MG63 (cell line): ENCODE data around the gene SETD6. TPM values are rescaled to one million over a fixed set of nuclear protein-coding genes. Genes with fewer than 3 reads are reported as not detected.

Experiments used
- DNase-seq: peaks from one replicate; pipeline ENCODE4 v3.0.0-alpha.2; 2020
- H3K27me3 ChIP-seq: fragments of 250-450 bp; sonication (Bioruptor Pico); 2 replicates; pipeline ENCODE4 v1.5.1; 2020; ENCODE audit warnings: mild to moderate bottlenecking, moderate library complexity
- H3K36me3 ChIP-seq: fragments of 250-450 bp; sonication (Bioruptor Pico); 2 replicates; pipeline ENCODE4 v1.5.1; 2020; ENCODE audit warnings: mild to moderate bottlenecking, moderate library complexity
- H3K4me3 ChIP-seq: fragments of 250-450 bp; sonication (Bioruptor Pico); 2 replicates; pipeline ENCODE4 v1.5.1; 2020; ENCODE audit warnings: mild to moderate bottlenecking, moderate library complexity
- H3K9me3 ChIP-seq: fragments of 250-450 bp; sonication (Bioruptor Pico); 2 replicates; pipeline ENCODE4 v1.5.1; 2020; ENCODE audit warnings: mild to moderate bottlenecking, moderate library complexity
- total RNA-seq: library from RNA; depleted of rRNA; stranded (reverse); fragments of >200 nt; shearing (Covaris generic); gene quantifications from 2 replicates; pipeline ENCODE4 v1.2.3, GENCODE V29; 2014; ENCODE audit warnings: low replicate concordance

The SETD6 gene
- total RNA-seq, 1 experiment from 2014 or later = 37.2 TPM

DNA sequence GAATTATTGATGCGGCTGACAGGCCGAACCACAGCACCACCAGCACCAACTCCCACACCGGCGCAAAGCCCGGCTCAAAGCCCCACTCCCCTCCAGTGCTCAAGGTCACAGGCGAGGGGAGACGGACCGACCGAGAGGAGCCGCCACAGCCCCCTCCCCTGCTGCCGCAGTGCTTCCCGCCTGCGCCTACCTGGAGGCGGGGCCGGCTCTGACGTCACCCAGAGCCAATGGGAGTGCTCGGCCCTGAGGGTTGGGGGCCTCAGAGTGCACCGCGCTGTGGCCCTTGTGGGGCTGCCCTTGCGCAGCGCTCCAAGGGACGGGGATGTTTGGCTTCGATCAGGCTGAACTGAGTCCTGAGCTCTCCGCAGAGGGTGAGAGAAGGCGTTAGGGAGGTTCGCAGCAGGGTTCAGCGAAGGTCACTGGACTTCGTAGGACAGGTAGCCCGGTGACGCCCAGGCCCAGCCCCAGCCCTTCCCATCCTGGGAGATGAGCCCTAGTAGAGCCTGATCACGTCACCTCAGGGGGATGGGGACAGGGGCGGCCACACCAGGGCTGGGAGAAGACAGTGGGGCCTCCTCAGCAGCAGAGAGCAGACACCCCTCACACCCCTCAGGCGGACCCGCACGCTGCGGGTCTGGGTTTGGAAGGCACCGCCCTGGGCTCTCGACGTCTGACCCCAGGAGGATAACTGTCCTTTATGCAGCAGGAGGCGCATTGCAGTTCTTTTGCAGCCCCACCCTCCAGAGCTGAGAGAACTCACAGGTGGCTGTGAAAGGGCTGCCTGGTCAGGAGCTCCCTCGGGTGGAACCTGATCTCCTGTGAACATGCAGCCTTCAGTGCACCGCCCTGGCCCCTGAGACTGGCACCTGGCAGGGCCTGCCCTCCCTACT, 13.8 kb upstream of the SETD6 start:
- DNase-seq = no peak
- Histone ChIP-seq H3K36me3 (no peaks in the 10 kb centered on the region), H3K9me3 (no peaks in the 10 kb centered on the region), H3K4me3 (no peak overlapping the region), H3K27me3 (no peaks in the 10 kb centered on the region)

DNA sequence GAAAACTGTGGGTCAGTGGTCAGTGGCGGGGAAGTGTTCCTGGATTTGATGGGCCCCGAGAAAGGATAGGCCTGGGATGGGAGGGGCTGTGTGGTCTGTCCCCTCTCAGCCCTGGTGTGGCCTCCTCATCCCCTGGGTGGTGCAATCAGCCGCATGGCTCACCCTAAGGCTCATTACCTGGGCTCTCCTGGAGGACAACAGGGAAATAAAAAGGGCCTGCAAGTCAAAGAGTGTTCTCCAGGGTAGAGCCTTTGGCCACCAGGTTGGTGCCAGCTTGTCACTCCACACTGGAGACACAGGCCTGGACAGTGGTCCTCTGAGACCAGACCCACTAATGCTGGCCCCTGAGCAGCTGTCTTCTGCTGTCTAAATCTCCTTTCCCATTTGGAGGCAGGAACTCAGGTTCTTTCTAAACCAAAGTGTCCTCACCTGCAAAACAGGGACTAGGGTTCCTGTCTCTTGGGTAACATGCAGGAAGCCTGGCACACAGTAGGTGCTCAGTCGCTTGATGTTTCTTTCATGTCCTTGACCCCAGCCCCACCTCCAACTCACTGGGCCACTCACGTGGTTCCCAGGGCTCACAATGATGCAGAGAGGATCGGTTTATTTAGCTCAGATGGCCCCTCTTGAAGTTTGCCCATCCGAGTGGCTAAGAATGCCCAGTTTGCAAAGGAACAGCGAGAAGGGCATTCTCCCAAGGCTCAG, 12.9 kb upstream of the SETD6 start:
- Histone ChIP-seq H3K27me3 (no peaks in the 10 kb centered on the region), H3K9me3 (no peaks in the 10 kb centered on the region), H3K36me3 (no peaks in the 10 kb centered on the region), H3K4me3 (no peak overlapping the region)
- DNase-seq = no peak

DNA sequence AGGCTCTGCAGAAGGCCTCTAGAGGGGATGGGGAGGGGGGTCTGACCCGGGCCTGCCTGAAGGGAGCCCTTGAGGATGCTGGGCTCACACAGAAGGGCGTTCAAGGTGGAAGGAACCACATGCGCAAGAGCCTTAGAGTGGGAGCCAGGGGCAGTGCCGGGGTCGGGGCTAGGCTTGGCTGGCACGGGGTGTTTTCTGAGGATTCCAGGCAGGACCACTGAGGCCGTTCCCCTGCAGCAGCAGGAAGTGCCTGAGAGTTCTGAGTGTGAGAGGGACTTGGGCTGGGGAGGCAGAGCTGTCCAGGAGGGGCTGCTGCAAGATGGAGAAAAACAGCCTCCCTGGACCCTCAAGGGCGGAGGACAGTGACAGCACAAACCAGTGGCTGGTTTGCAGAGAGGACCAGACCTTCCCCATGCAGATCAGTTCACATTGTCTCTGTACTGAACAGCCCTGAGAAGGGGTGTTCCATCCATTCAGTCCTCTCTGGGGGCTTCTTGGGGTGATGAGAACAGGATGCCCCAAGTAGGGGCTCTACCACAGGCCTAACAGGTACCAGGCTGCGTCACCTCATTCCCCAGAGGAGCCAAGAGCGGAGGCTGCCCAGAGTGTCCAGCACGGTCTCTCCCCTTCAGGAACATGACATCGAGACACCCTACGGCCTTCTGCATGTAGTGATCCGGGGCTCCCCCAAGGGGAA, 12.0 kb upstream of the SETD6 start:
- no peak for DNase-seq
- H3K27me3 ChIP-seq = no peaks in the 10 kb centered on the region
- H3K4me3 ChIP-seq = no peak overlapping the region
- H3K36me3 ChIP-seq = no peaks in the 10 kb centered on the region
- no peaks in the 10 kb centered on the region for H3K9me3 ChIP-seq

DNA sequence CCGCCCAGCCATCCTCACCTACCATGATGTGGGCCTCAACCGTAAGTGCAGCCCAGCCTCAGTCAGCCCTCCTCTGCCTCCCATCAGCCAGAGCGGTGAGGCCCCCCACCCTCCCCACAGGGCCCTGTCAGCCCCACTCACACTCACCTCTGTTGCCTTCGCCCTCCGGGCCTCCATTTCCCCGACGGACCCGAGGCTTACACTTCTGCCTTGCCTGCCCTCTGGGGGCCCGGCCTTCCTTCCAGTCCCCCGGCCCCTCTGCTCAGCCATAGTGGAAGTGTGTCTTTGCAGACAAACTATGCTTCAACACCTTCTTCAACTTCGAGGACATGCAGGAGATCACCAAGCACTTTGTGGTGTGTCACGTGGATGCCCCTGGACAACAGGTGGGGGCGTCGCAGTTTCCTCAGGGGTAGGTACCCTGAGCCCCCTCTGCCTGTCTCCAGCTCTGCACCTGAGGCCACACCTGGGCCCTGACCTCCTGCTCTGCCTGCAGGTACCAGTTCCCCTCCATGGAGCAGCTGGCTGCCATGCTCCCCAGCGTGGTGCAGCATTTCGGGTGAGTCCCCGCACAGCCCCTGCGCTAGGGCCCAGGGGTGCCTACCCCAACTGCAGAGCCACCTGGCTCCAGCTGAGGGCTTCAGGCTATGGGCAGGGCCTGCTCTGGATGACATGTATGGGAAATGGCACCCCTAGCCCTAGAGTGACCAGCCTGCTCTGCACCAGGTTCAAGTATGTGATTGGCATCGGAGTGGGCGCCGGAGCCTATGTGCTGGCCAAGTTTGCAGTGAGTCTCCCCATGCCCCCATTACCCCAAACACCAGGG, 11.2 kb upstream of the SETD6 start:
- no peaks in the 10 kb centered on the region for H3K9me3 ChIP-seq
- no peak for DNase-seq
- no peaks in the 10 kb centered on the region for H3K27me3 ChIP-seq
- H3K4me3 ChIP-seq = no peak overlapping the region
- H3K36me3 ChIP-seq = no peaks in the 10 kb centered on the region

DNA sequence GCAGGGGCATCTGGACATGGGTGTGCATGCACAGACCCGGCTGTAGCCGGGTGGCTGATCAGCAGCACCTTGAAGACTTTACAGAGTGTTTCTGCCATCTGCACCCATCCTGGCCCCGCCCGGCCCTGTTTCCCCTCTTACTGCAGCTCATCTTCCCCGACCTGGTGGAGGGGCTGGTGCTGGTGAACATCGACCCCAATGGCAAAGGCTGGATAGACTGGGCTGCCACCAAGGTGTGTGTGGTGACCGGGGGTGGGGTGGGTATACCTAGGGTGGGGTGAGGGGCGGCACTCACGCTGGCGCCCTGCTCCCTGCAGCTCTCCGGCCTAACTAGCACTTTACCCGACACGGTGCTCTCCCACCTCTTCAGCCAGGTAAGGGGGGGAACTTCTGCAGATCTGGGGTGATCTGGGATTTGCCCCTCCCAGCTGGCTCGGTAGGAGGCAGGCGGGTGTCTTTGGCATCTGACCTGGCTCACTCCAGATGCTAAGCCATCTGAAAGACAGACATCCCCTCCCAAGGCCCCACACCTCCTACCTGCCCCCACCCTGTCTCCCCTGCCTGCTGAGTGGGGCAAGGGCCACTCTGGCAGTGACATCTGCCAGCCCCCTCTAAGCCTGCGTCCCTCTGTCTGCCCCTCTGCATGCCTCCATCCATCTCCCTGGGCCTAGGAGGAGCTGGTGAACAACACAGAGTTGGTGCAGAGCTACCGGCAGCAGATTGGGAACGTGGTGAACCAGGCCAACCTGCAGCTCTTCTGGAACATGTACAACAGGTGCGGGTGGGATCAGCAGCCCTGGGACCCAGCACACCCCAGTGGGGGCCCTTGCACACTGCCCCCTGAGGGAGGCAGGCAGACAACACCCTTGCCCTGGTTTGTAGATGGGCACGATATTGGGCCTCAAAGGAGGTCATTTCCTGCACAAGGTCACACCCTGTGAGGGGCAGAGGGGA, 8.8 kb upstream of the SETD6 start:
- no peak overlapping the region for H3K4me3 ChIP-seq
- no peaks in the 10 kb centered on the region for H3K27me3 ChIP-seq
- no peaks in the 10 kb centered on the region for H3K9me3 ChIP-seq
- DNase-seq = no peak
- no peaks in the 10 kb centered on the region for H3K36me3 ChIP-seq

DNA sequence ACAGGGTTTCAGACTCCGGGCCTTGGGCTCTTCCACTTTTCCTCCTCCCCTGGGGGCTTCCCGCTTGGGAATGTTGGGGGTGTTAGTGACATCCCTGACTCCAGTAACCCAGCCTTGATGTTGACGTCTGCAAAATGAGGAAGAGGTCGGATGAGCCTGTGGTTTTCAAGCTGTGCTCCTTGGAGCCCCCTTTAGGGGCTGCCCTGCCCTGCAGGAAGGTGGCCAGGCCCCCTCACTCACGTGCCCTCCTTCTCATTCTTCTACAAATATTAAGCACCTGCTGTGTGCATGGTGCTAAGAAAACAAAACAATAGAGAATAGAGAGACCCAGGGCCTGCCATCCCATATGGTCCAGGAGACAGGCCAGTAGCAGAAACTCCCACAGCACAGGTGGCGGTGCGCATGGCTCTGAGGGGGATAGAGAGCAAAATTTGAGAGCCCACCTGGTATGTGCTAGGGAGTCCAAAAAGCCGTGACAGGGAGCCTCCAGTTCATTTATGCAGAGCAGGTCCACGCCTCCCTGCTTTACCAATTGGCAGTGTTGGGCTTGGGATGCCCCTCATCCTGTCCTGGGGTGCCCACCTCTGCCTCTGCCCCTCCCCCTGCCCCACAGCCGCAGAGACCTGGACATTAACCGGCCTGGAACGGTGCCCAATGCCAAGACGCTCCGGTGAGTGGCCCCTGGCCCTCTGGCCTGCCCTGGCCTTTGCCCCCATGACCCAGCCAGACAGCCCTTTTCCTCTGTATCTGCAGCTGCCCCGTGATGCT, 7.9 kb upstream of the SETD6 start:
- Histone ChIP-seq H3K27me3 (no peaks in the 10 kb centered on the region), H3K4me3 (no peak overlapping the region), H3K36me3 (peaks cover 4% of the 10 kb centered on the region), H3K9me3 (no peaks in the 10 kb centered on the region)
- no peak for DNase-seq

DNA sequence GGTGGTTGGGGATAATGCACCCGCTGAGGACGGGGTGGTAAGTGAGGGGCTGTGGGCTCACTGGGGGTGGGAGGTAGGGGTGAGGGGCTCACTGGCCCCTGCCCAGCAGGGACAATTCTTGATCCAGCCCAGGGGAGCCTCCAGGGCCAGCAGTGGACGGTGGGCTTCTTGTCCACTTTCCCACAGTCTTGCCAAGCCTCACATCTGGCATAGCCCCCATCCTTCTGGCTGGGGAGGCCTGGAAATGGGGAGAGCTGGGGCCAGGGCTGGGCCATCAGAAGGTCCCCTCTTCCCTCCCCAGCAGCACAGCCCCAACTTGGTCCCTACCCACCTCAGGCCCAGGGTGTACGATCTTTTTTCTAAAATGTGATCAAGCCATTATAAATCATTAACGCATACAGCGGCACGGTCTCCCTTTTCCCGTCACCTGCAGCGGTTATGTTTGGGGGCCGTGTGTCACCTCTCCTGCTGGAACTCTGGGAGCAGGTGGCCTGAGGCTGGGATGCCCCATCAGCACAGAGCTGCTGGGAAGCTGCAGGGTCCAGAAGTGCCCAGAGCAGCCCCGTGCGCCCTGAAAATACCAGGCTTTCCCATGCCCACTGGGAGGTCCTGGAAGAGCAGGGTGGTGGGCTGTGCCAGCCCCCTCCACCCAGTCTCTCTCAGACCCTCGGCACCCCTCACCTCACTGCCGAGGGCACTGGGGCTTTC, 7.2 kb upstream of the SETD6 start:
- Histone ChIP-seq H3K4me3 (no peak overlapping the region), H3K27me3 (no peaks in the 10 kb centered on the region), H3K9me3 (no peaks in the 10 kb centered on the region), H3K36me3 (peaks cover 4% of the 10 kb centered on the region)
- no peak for DNase-seq

DNA sequence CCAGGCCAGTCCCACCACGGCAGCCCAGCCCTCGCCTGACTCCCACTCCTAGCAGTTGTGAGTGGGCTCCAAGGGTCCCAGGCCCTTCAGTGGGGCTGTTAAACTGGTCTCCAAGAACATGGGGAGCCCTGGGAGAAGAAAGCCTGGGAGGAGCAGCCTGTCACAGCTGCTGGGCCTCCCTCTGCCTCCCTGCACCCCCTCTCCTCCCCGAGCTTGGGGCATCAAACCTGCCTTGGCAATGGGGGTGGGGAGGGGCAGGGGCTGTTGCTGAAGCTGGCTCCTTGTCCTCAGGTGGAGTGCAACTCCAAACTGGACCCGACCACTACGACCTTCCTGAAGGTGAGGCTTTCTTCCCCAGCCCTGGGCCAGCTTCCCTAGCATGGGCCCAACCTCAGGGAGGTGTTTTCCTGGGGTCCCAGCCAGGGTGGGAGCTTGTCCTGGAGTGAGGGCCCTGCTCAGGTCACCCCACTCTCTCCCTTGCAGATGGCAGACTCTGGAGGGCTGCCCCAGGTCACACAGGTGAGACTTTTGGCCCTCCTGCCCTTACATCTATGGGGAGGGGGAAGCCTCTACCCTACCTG, 6.6 kb upstream of the SETD6 start:
- Histone ChIP-seq H3K27me3 (no peaks in the 10 kb centered on the region), H3K4me3 (no peak overlapping the region), H3K36me3 (peaks cover 4% of the 10 kb centered on the region), H3K9me3 (no peaks in the 10 kb centered on the region)
- no peak for DNase-seq

DNA sequence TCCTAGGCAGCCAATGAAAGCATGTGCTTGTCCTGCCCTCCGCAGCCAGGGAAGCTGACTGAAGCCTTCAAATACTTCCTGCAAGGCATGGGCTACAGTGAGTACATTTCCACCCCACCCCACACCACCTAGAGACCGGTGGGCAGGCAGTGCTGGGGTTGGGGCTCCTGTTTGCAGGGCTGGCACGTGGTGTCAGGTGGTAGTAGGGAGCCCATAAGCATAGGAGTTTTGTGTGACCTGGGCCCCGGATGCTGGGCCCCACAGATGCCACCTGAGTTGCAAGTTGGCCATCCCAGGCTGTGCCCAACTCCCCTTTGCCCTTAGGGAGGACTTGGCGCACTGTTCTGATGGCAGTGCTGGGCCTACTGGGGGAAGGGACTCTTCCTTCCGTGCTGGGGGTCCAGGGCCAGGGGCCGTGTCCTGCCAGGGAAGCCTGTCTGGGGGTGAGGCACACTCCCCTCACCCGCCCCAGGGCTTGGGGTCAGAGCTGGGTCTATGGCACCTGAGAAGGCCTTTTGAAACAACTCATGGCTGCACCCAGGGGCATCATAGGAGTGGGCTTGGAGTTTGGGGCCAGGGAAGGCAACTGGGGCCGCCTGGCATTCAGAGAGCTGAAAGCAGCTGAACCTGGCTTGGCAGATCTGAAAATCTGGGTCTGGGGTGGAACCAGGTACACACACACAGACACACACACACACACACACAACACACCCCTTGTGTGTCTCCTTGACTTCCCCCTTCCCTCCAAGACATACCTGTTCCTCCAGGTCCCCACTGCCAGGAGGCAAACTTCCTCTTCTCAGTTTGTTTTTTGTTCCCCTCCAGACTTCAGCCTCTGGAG, 5.8 kb upstream of the SETD6 start:
- Histone ChIP-seq H3K27me3 (no peaks in the 10 kb centered on the region), H3K36me3 (peaks cover 4% of the 10 kb centered on the region), H3K9me3 (no peaks in the 10 kb centered on the region), H3K4me3 (no peak overlapping the region)
- DNase-seq = no peak

DNA sequence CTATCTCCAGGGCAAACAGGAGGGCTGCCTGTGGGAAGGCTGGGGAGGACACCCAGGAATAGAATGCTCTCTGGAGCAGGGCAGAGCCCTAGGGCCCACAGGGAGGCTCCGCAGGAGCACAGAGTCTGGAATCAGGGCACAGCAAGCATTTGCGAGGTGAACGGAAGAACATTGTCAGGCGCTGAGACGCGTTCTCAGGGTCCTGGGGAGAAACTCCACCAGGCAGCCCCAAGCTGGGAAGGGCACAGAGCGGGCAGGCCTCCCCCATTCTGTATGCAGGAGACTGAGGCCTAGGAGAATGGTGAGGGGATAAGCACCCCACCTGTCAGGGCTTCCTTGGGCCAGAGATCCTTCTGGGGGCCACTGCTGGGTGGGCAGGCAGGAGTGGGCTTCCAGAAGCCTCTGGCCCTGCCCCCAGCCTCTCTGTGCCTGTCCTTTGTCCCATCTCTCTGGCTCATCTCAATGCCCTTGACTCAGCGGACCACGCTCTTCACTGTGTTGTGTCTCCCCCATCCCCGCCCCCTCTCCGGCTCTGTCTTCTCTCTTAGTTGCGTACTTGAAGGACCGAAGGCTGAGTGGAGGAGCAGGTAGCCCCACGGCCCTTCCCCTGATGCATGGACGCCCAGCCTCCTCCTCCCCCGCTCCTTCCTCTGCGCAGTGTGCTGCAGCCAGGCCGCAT, 5.1 kb upstream of the SETD6 start:
- H3K4me3 ChIP-seq = no peak overlapping the region
- H3K36me3 ChIP-seq = peaks cover 8% of the 10 kb centered on the region
- no peak for DNase-seq
- no peaks in the 10 kb centered on the region for H3K9me3 ChIP-seq
- no peaks in the 10 kb centered on the region for H3K27me3 ChIP-seq

DNA sequence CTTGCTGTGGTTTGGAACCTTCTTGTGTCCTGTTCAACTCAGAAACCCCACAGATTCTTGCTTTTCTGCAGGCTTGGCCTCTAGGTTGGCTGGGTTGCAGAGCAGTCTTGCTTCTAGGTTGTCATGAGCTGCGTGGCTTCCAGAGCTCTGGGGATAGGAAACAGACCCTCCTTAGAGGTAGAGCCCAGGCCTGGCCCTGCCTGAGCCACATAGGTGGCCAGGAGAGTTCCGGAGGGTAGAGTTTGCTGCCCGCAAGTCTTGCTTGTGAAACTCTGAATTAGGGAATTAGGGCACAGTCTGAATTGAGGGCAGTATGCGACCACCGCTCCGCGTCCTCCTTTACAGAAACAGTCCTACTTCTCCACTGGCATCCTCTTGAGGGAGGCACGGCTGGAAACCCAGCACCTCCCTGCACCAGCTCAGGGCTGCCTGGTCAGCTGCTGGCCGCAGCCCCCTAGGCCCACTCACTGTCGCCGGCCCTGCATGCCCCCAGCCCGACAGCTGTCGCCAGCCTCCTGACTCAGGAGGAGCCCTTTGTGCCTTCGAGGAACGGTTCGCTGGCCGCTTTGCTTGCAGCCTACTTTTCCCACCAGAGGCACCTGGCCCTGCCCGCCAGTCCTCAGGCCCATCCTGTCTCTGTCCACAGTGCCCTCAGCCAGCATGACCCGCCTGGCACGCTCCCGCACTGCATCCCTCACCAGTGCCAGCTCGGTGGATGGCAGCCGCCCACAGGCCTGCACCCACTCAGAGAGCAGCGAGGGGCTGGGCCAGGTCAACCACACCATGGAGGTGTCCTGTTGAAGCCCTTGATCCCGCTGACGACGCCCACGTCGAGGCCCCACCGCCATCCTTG, 4.3 kb upstream of the SETD6 start:
- DNase-seq = no peak

More for the DNA sequence above, 4.3 kb upstream of the SETD6 start:
- Histone ChIP-seq H3K36me3 (peaks cover 12% of the 10 kb centered on the region), H3K9me3 (no peaks in the 10 kb centered on the region), H3K4me3 (no peak overlapping the region), H3K27me3 (no peaks in the 10 kb centered on the region)
